Measurements from ENCODE around the gene FRMD6.

The FRMD6 gene

GRCh38 chr14:51780006-51780692, 128.4 kb downstream of the FRMD6 start:
- no peak overlapping the region for H3K4me3 ChIP-seq (replicated peaks in 1 of 2; ENCODE audit: low read depth in 2 of 2, low read length in 2 of 2)
- DNase-seq (ENCODE audit: low read depth in 2 of 2), result peak; percentile 76 to 80
- TF ChIP-seq CTCF (IDR thresholded peaks at IDR 0.05; ENCODE audit: low read depth, low read length), result peak; percentile 79

Measured in cardiac fibroblast (primary cell).